Measurements from ENCODE around the gene CRYL1. TPM values are rescaled to one million over a fixed set of nuclear protein-coding genes. Genes with fewer than 3 reads are reported as not detected.

Gene CRYL1
- total RNA-seq, 1 experiment from 2014 or later, result 13.4 TPM

DNA sequence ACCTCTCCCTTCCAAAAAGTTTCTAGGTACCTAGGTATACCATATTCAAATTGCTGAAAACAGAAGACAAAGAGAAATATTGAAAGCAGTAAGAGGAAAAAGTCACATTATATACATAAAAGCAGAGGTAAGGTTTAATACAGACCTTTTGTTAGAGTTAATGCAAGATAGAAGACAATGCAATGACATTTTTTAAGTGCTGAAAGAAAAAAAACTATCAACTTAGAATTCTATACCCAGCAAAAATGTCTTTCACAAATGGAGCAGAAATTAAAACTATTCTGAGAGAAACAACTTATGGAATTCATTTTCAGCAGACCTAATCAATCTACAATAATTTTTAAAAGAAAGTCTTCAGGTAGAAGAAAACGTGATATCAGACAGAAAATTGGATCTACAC, 77.2 kb downstream of the CRYL1 start:
- no peak for ATAC-seq
- CTCF ChIA-PET, result no interaction called here
- no TSS peak for BruUV-seq (replicated peaks)

DNA sequence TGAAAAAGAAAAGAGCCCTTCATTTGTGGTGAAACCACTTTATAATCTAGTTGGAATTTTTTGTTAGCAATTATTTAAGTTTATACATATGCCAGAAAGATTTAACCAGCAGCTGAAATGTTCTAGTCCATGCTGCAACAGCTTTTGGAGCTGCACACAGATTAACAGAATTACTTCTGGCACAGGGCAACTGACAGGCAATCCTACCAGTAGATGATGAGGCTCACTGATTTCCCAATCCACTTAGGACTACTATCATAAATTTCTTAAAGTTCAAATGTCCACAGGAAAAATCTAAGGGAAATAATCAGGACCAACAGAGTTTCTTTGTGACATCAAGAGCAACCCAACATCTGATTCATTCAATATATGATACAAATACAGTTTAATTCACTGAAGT, 78.8 kb downstream of the CRYL1 start:
- intact Hi-C loops (cut with micrococcal nuclease; ENCODE audit: unreplicated experiment) (no loop called here), in situ Hi-C loops (cut with HindIII; ENCODE audit: low pct_unique_long_range_greater_than_20kb, low sequenced_read_pairs) (no loop called here)
- Histone ChIP-seq H3K36me3 (ENCODE audit: control insufficient read depth, insufficient read depth, low read length) (no peaks in the 10 kb centered on the region), H3K27me3 (ENCODE audit: control insufficient read depth, insufficient read depth, low read length) (no peaks in the 10 kb centered on the region), H3K4me1 (ENCODE audit: control insufficient read depth, insufficient read depth, low read length) (peaks cover 9% of the 10 kb centered on the region), H3K9me3 (ENCODE audit: control insufficient read depth, insufficient read depth, low read depth, low read length) (peaks cover 27% of the 10 kb centered on the region; the same call in 1 of the 2 replicates), H3K27ac (ENCODE audit: low read length) (no peak overlapping the region), H3K4me3 (ENCODE audit: low read depth in 2 of 2, low read length in 2 of 2) (no peak overlapping the region)
- CTCF ChIA-PET, result no interaction called here
- DNase-seq (ENCODE audit: low read depth, low spot score) (no peak), ATAC-seq (no peak)
- no TSS peak for BruUV-seq (replicated peaks)
- POLR2A ChIA-PET, result no interaction called here
- no peak for TF ChIP-seq TCF7L2 (IDR thresholded peaks at IDR 0.05; ENCODE audit: low read depth, low read length)
- no peak for TF ChIP-seq CTCF (IDR thresholded peaks at IDR 0.05)

More for the DNA sequence above, 77.2 kb downstream of the CRYL1 start:
- in situ Hi-C loops (cut with HindIII; ENCODE audit: low pct_unique_long_range_greater_than_20kb, low sequenced_read_pairs) (no loop called here), intact Hi-C loops (cut with micrococcal nuclease; ENCODE audit: unreplicated experiment) (no loop called here)
- H3K27me3 ChIP-seq (ENCODE audit: control insufficient read depth, insufficient read depth, low read length), result no peaks in the 10 kb centered on the region
- POLR2A ChIA-PET, result no interaction called here
- no peak for DNase-seq (ENCODE audit: low read depth, low spot score)
- no peak for TF ChIP-seq SIN3A (IDR thresholded peaks at IDR 0.05; ENCODE audit: borderline replicate concordance, insufficient read depth, low read depth, low read length)
- no peak for TF ChIP-seq CTCF (IDR thresholded peaks at IDR 0.05)
- TF ChIP-seq REST (IDR thresholded peaks at IDR 0.05; ENCODE audit: insufficient read depth in 1 of 2, low read depth in 2 of 2, low read length in 1 of 2), result no peak
- TF ChIP-seq TCF7L2 (IDR thresholded peaks at IDR 0.05; ENCODE audit: low read depth, low read length), result no peak
- no peak for TF ChIP-seq POLR2AphosphoS5 (IDR thresholded peaks at IDR 0.05; ENCODE audit: low read depth, low read length)
- no peaks in the 10 kb centered on the region for H3K4me1 ChIP-seq (ENCODE audit: control insufficient read depth, insufficient read depth, low read length)
- H3K27ac ChIP-seq (ENCODE audit: low read length), result no peak overlapping the region
- no peaks in the 10 kb centered on the region for H3K36me3 ChIP-seq (ENCODE audit: control insufficient read depth, insufficient read depth, low read length)
- H3K4me3 ChIP-seq (ENCODE audit: low read depth in 2 of 2, low read length in 2 of 2), result no peak overlapping the region
- peaks cover 27% of the 10 kb centered on the region; the same call in 1 of the 2 replicates for H3K9me3 ChIP-seq (ENCODE audit: control insufficient read depth, insufficient read depth, low read depth, low read length)

Data from Panc1 (cell line).